HepG2 (cell line): ENCODE results near the gene KCNE2.
"Not testable (repeated sequence)": the region's sequence is repeated elsewhere in the genome, so short reads cannot be mapped to it uniquely, and the experiment has no call there.

Experiments used
- ARNT ChIP-seq: fragments of 450-650 bp; IDR thresholded peaks from 2 replicates; pipeline ENCODE4 v1.6.1; 2017
- ATF5 ChIP-seq: sonication (generic); formaldehyde crosslinking; IDR thresholded peaks from 2 replicates; pipeline ENCODE4 v1.4.0; 2020; ENCODE audit warnings: mild to moderate bottlenecking, low read depth, missing genetic modification reagents
- BORCS8-MEF2B ChIP-seq: sonication (generic); formaldehyde crosslinking; IDR thresholded peaks from 2 replicates; pipeline ENCODE4 v1.8.0; 2022; ENCODE audit warnings: mild to moderate bottlenecking, missing genetic modification reagents
- CTCF ChIP-seq: sonication (generic); formaldehyde crosslinking; IDR thresholded peaks from 2 replicates; pipeline ENCODE4 v1.5.0; 2020; ENCODE audit warnings: mild to moderate bottlenecking, missing genetic modification reagents, moderate library complexity
- ELF4 ChIP-seq: sonication (generic); formaldehyde crosslinking; IDR thresholded peaks from 2 replicates; pipeline ENCODE4 v1.5.0; 2020; ENCODE audit warnings: missing genetic modification reagents, mild to moderate bottlenecking, moderate library complexity, borderline replicate concordance
- EP300 ChIP-seq, 3 experiments: sonication (generic) in 1 of 3; formaldehyde crosslinking in 1 of 3; IDR thresholded peaks; 2 replicates each; pipeline versions ENCODE4 v1.5.1 to v1.6.1; 2011 to 2020; ENCODE audit warnings: low read depth in 2 of 3, low read length in 2 of 3, borderline replicate concordance in 1 of 3, improper control_type of control experiment in 1 of 3, mild to moderate bottlenecking in 1 of 3, missing genetic modification reagents in 1 of 3, moderate library complexity in 1 of 3
- GFI1 ChIP-seq: sonication (generic); formaldehyde crosslinking; IDR thresholded peaks from 2 replicates; pipeline ENCODE4 v1.5.0; 2020; ENCODE audit warnings: missing genetic modification reagents, mild to moderate bottlenecking, borderline replicate concordance
- PCBP2 ChIP-seq: fragments of 200-400 bp; formaldehyde crosslinking; optimal IDR thresholded peaks from 2 replicates; pipeline ENCODE3; 2018; ENCODE audit warnings: low read length, low read depth; ENCODE audit not compliant: poor library complexity, severe bottlenecking
- SIN3A ChIP-seq: IDR thresholded peaks from 2 replicates; pipeline ENCODE4 v1.6.1; 2011; ENCODE audit warnings: low read depth, mild to moderate bottlenecking, control low read depth, low read length, borderline replicate concordance
- TCF7L2 ChIP-seq: IDR thresholded peaks from 2 replicates; pipeline ENCODE4 v1.6.1; 2011; ENCODE audit warnings: mild to moderate bottlenecking, low read depth, low read length, moderate library complexity
- YY1 ChIP-seq: IDR thresholded peaks from 2 replicates; pipeline ENCODE4 v1.6.1; 2011; ENCODE audit warnings: low read length, low read depth, moderate library complexity, mild to moderate bottlenecking; ENCODE audit not compliant: insufficient read depth, insufficient replicate concordance
- ZBTB26 ChIP-seq: IDR thresholded peaks from 2 replicates; pipeline ENCODE4 v1.6.1; 2016; ENCODE audit warnings: missing compliant biosample characterization, missing genetic modification reagents, borderline replicate concordance
- ZNF512 ChIP-seq: sonication (generic); formaldehyde crosslinking; IDR thresholded peaks from 2 replicates; pipeline ENCODE4 v1.4.0; 2020; ENCODE audit warnings: mild to moderate bottlenecking, missing genetic modification reagents
- ZSCAN29 ChIP-seq: sonication (generic); formaldehyde crosslinking; conservative IDR thresholded peaks from 2 replicates; pipeline ENCODE4 v1.4.0; 2020; ENCODE audit warnings: mild to moderate bottlenecking, missing genetic modification reagents

- TF ChIP-seq ARNT; SIN3A; ELF4; CTCF (CRISPR knock-in tag); ATF5; PCBP2; YY1; ZSCAN29 (CRISPR knock-in tag); BORCS8-MEF2B (CRISPR knock-in tag); GFI1 (CRISPR knock-in tag); ZNF512 (CRISPR knock-in tag); EP300 (IDR thresholded peaks at IDR 0.05; ENCODE audit: low read depth in 2 of 2, low read length in 2 of 2); EP300 (CRISPR knock-in tag; IDR thresholded peaks at IDR 0.05; ENCODE audit: borderline replicate concordance); ZBTB26; TCF7L2: not testable (repeated sequence)
These were observed 42.9 kb downstream of the KCNE2 start for GRCh38 chr21:34406676-34407075.
